Hematopoietic multipotent progenitor cell (in vitro differentiated cells): ENCODE measurements around the gene NEDD4L. TPM values are rescaled to one million over a fixed set of nuclear protein-coding genes. Genes with fewer than 3 reads are reported as not detected.

Experiments
- DNase-seq, 3 donors: peaks; one replicate each; pipeline ENCODE4 v3.0.0-alpha.2; 2011 to 2015; ENCODE audit warnings: low read depth in 2 of 3, low spot score in 2 of 3
- total RNA-seq: library from RNA; depleted of rRNA; stranded (reverse); fragments of >200 nt; gene quantifications from one replicate; pipeline ENCODE4 v1.2.3, GENCODE V29; 2012

The NEDD4L gene
- total RNA-seq, 1 donor = 14.5 TPM

DNA sequence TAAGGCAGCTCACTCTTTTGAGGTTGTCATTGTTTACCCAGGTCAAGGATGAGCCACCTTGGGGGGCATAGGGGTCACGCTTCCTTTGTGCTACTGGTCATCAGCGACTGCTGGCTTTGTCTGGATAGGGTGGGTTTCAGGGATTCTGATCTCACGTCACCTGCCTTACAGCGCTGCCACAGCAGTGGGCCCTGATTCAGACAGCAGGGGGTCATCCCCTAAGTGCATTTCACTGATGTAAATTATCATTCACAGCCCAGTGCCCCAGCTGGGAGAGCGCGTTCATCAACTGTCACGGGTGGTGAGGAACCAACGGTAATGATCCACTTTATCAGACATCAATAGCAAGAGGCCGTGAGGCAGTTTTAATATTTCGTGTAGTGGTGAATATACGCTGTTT lies 291.2 kb downstream of the NEDD4L start:
- no peak for DNase-seq

GRCh38 chr18:58335821-58336220 lies 291.8 kb downstream of the NEDD4L start:
- DNase-seq = no peak

GRCh38 chr18:58336605-58337004 lies 292.6 kb downstream of the NEDD4L start:
- DNase-seq = no peak

GRCh38 chr18:58337285-58337684 lies 293.3 kb downstream of the NEDD4L start:
- no peak for DNase-seq

DNA sequence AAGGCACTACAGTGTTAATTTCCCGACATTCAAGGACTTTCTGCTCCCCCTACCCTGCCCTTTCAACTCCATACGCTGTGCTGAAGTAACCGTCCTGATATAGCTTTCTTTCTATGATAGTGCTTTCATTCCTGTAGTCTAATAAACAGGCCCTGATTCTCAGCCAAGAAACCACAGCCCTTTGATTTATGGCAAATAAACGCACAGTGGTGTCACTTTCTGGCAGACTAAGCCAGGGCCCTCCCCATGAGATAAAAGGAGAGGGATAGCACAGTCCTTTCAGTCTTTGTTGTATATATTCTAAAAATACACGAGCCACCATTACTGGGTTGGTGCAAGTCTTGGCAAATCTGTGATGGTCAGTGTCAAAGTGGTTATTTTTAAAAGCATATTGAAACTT lies 293.7 kb downstream of the NEDD4L start:
- DNase-seq = no peak

DNA sequence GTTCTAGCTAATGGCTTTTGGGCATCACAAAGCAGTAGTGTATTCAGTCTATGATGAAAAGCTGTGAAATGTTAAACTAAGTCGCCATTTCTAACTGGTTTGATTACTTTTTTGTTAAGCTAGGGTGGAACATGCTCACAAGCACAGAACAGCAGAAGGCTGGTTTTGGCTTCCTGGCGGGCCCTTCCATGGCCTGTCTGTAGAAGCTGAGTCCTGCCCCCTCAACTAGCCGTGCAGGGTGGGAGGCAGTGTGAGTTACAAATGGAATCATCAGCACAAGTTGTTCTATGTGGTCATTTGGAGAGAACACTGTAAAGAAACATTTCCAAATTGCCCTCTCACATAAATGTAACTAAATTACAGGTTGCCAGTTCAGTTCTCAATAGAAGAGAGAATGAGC lies 294.1 kb downstream of the NEDD4L start:
- no peak for DNase-seq

DNA sequence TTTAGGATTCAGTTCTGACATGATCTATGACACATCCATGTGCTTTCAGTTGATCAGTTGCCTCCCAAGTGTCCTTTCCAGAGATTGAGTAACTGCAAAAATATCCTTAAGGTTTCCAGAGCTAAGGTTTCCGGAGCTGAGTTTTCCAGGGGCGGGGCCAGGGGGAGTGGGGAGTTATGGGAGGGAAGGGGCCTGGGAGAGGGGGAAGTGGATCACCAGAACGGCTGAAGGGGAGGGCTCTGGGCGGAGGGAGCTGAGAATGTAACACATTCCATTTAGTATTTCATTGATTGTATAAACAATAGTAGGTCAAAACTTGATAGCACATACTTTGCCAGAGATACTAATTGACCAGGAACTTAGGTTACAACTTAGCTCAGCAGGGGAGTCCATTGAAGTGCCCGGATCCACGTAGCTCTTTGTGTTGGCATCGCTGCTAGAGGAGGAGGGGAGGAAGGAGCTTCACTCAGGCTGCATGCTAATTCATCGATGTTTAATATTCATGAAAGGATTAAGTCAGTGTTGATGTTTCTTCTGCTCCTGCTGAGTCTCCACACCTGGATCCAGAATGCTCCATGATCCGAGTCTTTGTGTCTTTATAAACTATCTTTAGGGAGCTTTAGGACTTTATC lies 295.1 kb downstream of the NEDD4L start:
- no peak for DNase-seq

DNA sequence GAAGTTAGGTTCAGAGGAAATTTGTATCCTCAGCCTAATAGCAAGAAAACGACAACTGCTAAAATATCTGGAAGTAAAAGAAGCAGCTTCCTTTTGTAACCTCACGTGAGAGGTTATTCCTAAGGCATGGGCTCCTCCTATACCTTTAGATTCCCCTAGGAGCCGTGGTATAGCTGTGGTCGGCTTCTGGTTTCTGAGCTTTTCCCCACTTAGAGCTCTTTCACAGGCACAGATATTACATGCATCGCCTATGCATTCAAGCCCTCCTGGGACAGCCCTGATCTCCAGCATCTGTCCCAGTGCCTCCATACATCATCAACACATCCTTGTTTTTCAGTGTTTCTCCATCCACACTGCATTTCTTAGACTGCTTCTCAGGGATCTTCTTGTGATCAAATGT lies 295.9 kb downstream of the NEDD4L start:
- no peak for DNase-seq

- DNase-seq = no peak
Measured at GRCh38 chr18:58341916-58342315, 297.9 kb downstream of the NEDD4L start.

DNA sequence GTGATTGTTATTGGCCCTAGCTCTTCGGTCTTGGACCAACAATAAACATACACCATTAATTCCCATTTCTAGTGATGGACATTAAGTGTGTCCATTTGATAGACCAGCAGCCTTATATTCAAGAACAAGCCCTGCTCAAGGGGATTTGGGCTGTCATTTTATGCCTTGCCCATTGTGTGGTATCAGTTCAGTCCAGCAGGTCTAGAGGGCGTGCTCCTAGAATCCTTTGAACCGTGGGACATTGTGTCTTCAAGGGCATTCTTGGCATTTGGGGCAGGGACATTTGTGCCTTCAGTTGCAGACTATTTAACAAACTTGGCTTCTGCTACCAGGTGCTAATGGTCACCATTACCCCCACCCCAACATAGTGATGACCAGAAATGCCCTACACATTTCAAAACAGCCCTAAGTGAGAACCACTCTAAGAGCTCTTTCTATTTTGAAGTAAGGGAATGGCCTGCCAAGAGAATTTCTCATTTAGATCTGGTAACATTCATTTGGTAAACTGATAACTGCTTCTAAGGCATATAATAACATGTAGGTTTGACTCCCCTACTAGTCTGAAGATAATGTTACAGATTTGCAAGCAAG lies 300.1 kb downstream of the NEDD4L start:
- no peak for DNase-seq

GRCh38 chr18:58344861-58345463 lies 300.9 kb downstream of the NEDD4L start:
- DNase-seq = no peak

- no peak for DNase-seq
Measured at GRCh38 chr18:58345875-58346274, 301.8 kb downstream of the NEDD4L start.

DNA sequence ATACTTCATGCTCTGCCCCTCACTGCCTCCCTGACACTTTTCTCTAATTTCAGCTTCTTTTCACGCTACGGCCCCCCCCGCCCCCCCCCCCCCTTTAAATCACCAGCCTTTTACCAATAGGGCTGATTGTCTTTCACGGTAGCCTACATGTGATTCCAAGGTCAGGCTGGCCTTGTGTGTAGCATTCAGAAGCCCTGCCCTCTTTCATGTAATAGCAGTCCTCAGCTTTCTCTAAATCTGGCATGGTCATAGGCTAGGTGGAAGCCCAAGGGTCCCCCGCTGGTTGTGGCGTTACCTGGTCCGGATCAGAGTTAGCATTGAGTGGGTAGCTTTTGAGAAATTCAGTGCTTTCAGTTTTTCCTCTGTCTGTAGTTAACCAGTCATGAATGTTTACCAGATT lies 303.1 kb downstream of the NEDD4L start:
- no peak for DNase-seq

- peak in 2 of 3 donors; percentile 25 to 68 for DNase-seq
Measured at GRCh38 chr18:58348517-58348916, 304.5 kb downstream of the NEDD4L start.

DNA sequence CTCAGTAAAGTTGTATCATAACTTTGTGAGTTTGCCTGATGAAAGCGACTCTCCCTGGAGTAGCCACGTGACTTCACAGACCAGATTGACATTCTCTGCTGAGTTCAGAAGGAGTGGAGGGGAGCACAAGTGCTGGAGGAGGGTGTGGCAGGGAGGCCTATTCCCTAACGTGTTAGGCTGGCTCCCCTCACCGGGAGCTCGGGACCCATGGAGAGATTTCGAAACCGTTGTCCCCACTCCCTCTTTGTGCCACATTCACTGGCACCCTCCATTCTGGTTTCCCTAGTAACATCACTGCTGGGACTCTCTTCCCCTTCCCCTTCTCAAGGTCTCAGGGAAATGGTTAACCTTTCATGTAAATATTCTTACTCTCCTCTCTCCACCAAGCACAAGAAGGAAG lies 304.9 kb downstream of the NEDD4L start:
- DNase-seq = peak in 1 of 3 donors; percentile 1

GRCh38 chr18:58349650-58350049 lies 305.6 kb downstream of the NEDD4L start:
- no peak for DNase-seq

DNA sequence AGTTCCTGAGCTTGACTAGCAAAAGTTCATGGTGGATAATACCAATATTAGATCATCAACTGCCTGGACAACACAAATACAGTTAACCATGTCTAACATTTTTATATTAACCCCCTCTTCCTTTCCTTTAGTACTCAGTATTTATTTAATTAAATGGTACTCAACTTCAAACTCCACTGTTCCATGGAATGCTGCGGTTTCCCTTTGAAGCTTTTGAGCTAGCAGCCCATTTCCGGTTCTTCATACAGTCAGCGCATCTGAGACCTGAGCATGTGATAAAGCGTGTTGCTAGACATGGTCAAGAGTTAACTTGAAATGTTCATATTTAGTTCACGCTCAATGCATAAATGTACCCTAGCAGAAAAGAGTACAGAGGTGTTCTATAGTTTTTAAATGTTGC lies 306.5 kb downstream of the NEDD4L start:
- DNase-seq = no peak

GRCh38 chr18:58351776-58352175 lies 307.8 kb downstream of the NEDD4L start:
- no peak for DNase-seq

GRCh38 chr18:58353581-58353980 lies 309.6 kb downstream of the NEDD4L start:
- no peak for DNase-seq

GRCh38 chr18:58354051-58354450 lies 310.0 kb downstream of the NEDD4L start:
- DNase-seq = no peak

DNA sequence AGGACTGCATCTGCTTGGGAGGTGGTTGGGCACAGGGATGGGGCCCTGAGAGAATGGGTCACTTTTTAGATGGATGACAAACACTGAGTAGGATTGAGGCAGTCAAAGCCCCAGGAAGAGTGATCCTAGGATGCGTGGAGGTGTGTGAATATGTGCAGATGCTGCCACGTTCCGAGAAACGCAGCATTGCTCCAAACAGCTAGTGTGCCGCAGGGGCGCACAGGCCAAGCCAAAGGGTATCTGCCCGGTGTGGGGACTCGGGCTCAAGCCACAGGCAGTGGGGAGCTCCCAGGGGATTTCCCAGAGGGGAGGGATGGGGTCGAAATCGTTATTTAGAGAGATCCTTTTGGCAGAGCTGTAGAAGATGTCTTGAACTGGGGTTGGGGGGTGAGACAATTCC lies 310.8 kb downstream of the NEDD4L start:
- no peak for DNase-seq

DNA sequence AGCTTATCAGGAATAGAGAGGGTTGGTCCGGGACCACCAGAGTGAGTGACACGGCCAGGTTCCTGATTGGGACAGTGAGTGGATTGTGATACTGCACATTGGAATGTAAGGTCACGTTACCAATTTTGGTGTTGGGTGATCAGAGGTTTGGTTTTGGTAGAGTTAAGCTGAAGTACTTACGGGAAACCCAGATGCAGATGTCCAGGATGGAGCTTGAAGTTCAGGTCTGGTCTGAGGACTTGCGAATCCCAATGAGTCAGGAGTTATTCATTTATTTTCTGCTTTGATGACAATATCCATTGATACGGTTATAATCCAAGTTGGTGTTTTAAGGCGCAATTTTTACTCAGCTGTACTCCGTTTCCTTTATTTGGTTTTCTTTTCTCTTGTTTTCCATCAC lies 311.2 kb downstream of the NEDD4L start:
- DNase-seq = no peak
